Parathyroid adenoma (tissue), 2 donors: ENCODE results near the gene TMEM163.

Experiments used
- H2AFZ ChIP-seq: fragments of 300-600 bp; sonication (generic); one replicate; pipeline ENCODE4 v1.7.0; 2017; ENCODE audit warnings: antibody characterized with exemption, mild to moderate bottlenecking
- H3K27ac ChIP-seq: fragments of 300-600 bp; sonication (generic); one replicate; pipeline ENCODE4 v1.7.0; 2017
- H3K27me3 ChIP-seq: fragments of 300-600 bp; sonication (generic); one replicate; pipeline ENCODE4 v1.7.0; 2017; ENCODE audit warnings: low read length; ENCODE audit not compliant: control insufficient read depth, insufficient read depth
- H3K36me3 ChIP-seq: fragments of 300-600 bp; sonication (generic); one replicate; pipeline ENCODE4 v1.7.0; 2017; ENCODE audit warnings: low read length; ENCODE audit not compliant: control insufficient read depth, insufficient read depth
- H3K4me1 ChIP-seq: fragments of 300-600 bp; sonication (generic); one replicate; pipeline ENCODE4 v1.7.0; 2017; ENCODE audit warnings: control low read depth
- H3K4me2 ChIP-seq: fragments of 300-600 bp; sonication (generic); one replicate; pipeline ENCODE4 v1.7.0; 2017; ENCODE audit warnings: low read length
- H3K4me3 ChIP-seq: fragments of 300-600 bp; sonication (generic); one replicate; pipeline ENCODE4 v1.7.0; 2017; ENCODE audit warnings: low read depth, low read length
- H3K79me2 ChIP-seq: fragments of 300-600 bp; sonication (generic); one replicate; pipeline ENCODE4 v1.7.0; 2017; ENCODE audit warnings: control low read depth
- H3K9ac ChIP-seq: fragments of 300-600 bp; sonication (generic); one replicate; pipeline ENCODE4 v1.7.0; 2017; ENCODE audit warnings: mild to moderate bottlenecking
- H3K9me3 ChIP-seq: fragments of 300-600 bp; sonication (generic); one replicate; pipeline ENCODE4 v1.7.0; 2017; ENCODE audit warnings: low read length; ENCODE audit not compliant: control insufficient read depth
- TF ChIP-seq, protein P1 (sequence below): fragments of 300-600 bp; sonication (generic); IDR thresholded peaks from one replicate; pipeline ENCODE4 v1.7.0; 2017; ENCODE audit warnings: antibody characterized with exemption, mild to moderate bottlenecking
- donor health status: primary hyperparathyroidism.

Gene TMEM163

GRCh38 chr2:134412639-134412999, 306.2 kb downstream of the TMEM163 start:
- Histone ChIP-seq H2AFZ (no peak overlapping the region), H3K4me2 (no peak overlapping the region), H3K27me3 (no peaks in the 10 kb centered on the region), H3K79me2 (no peaks in the 10 kb centered on the region), H3K36me3 (no peaks in the 10 kb centered on the region), H3K27ac (no peak overlapping the region), H3K4me1 (no peaks in the 10 kb centered on the region), H3K9ac (no peak overlapping the region), H3K9me3 (no peaks in the 10 kb centered on the region), H3K4me3 (no peak overlapping the region)
- TF ChIP-seq, protein P1, sequence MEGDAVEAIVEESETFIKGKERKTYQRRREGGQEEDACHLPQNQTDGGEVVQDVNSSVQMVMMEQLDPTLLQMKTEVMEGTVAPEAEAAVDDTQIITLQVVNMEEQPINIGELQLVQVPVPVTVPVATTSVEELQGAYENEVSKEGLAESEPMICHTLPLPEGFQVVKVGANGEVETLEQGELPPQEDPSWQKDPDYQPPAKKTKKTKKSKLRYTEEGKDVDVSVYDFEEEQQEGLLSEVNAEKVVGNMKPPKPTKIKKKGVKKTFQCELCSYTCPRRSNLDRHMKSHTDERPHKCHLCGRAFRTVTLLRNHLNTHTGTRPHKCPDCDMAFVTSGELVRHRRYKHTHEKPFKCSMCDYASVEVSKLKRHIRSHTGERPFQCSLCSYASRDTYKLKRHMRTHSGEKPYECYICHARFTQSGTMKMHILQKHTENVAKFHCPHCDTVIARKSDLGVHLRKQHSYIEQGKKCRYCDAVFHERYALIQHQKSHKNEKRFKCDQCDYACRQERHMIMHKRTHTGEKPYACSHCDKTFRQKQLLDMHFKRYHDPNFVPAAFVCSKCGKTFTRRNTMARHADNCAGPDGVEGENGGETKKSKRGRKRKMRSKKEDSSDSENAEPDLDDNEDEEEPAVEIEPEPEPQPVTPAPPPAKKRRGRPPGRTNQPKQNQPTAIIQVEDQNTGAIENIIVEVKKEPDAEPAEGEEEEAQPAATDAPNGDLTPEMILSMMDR: no peak

- H3K36me3 ChIP-seq: no peaks in the 10 kb centered on the region
- no peaks in the 10 kb centered on the region for H3K4me1 ChIP-seq
- no peak overlapping the region for H3K4me2 ChIP-seq
- no peaks in the 10 kb centered on the region for H3K79me2 ChIP-seq
- H3K9ac ChIP-seq: no peak overlapping the region
- no peak overlapping the region for H2AFZ ChIP-seq
- no peaks in the 10 kb centered on the region for H3K9me3 ChIP-seq
- H3K27ac ChIP-seq: no peak overlapping the region
- TF ChIP-seq, protein P1: peak; percentile 51
- no peaks in the 10 kb centered on the region for H3K27me3 ChIP-seq
- H3K4me3 ChIP-seq: no peak overlapping the region
Observed at GRCh38 chr2:134411828-134412638, 306.8 kb downstream of the TMEM163 start.

- no peak overlapping the region for H3K9ac ChIP-seq
- TF ChIP-seq, protein P1: no peak
- no peaks in the 10 kb centered on the region for H3K9me3 ChIP-seq
- no peak overlapping the region for H3K4me2 ChIP-seq
- H3K27me3 ChIP-seq: no peaks in the 10 kb centered on the region
- no peaks in the 10 kb centered on the region for H3K4me1 ChIP-seq
- H3K36me3 ChIP-seq: no peaks in the 10 kb centered on the region
- no peak overlapping the region for H3K27ac ChIP-seq
- H2AFZ ChIP-seq: no peak overlapping the region
- H3K79me2 ChIP-seq: no peaks in the 10 kb centered on the region
- no peak overlapping the region for H3K4me3 ChIP-seq
Observed at GRCh38 chr2:134411279-134411827, 307.4 kb downstream of the TMEM163 start.

DNA sequence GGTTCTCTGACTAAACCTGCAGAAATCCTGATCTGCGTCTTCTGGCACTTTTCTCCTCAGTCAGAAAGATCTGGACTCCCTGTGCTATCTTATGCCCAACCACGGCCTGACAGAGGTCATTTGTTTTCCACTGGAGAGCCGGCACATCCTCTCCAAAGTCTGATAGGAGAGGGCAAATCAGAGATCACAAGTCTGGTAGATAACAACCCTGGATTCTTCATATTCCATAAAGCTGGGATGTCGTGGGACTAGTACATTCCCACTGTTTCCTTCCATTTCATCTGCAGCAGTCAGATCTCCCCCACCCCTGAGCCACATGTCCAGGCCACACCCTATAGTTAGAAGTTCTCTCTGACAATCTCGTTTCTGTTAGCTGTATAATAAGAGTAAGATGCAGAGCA, 308.0 kb downstream of the TMEM163 start:
- Histone ChIP-seq H3K27me3 (no peaks in the 10 kb centered on the region), H2AFZ (no peak overlapping the region), H3K9me3 (no peaks in the 10 kb centered on the region), H3K79me2 (no peaks in the 10 kb centered on the region), H3K4me2 (no peak overlapping the region), H3K4me1 (no peaks in the 10 kb centered on the region), H3K4me3 (no peak overlapping the region), H3K36me3 (no peaks in the 10 kb centered on the region), H3K9ac (no peak overlapping the region), H3K27ac (no peak overlapping the region)
- TF ChIP-seq, protein P1: no peak

- TF ChIP-seq, protein P1: no peak
- Histone ChIP-seq H3K9ac (no peak overlapping the region), H3K27me3 (no peaks in the 10 kb centered on the region), H2AFZ (no peak overlapping the region), H3K4me2 (no peak overlapping the region), H3K4me1 (no peaks in the 10 kb centered on the region), H3K27ac (no peak overlapping the region), H3K4me3 (no peak overlapping the region), H3K36me3 (no peaks in the 10 kb centered on the region), H3K9me3 (no peaks in the 10 kb centered on the region), H3K79me2 (no peaks in the 10 kb centered on the region)
Observed at GRCh38 chr2:134410006-134410405, 308.8 kb downstream of the TMEM163 start.
